Measurements from ENCODE around the gene GALC. TPM values are rescaled to one million over a fixed set of nuclear protein-coding genes. Genes with fewer than 3 reads are reported as not detected.

GALC gene
- total and polyA plus RNA-seq, 3 experiments from 2014 or later, result 12.4 to 27.7 (median 13.0) TPM

- Histone ChIP-seq H3K9me3 (ENCODE audit: low read length) (no peaks in the 10 kb centered on the region), H3K36me3 (ENCODE audit: insufficient read depth, low read length) (peaks cover 7% of the 10 kb centered on the region), H3K27ac (ENCODE audit: low read depth, low read length) (no peak overlapping the region), H3K4me1 (ENCODE audit: insufficient read depth, low read length) (no peaks in the 10 kb centered on the region), H3K27me3 (ENCODE audit: insufficient read depth, low read length, poor library complexity, severe bottlenecking) (no peaks in the 10 kb centered on the region), H3K4me3 (ENCODE audit: low read length) (no peak overlapping the region)
- DNase-seq, result no peak
- Mint-ChIP-seq H3K27me3 (no peaks in the 10 kb centered on the region), H3K4me1 (peaks cover 6 to 21% (median 18%) of the 10 kb centered on the region in 3 donors), H3K36me3 (peaks cover 27 to 60% (median 34%) of the 10 kb centered on the region in 3 donors), H3K4me3 (no peak overlapping the region), H3K27ac (peak overlapping the region in 3 of 8 donors; percentile 12 to 76 (median 33)), H3K9me3 (no peaks in the 10 kb centered on the region)
- ChIA-PET CTCF (no interaction called here), POLR2A (no interaction called here)
Observed at GRCh38 chr14:87979689-87980088, 13.3 kb downstream of the GALC start.

DNA sequence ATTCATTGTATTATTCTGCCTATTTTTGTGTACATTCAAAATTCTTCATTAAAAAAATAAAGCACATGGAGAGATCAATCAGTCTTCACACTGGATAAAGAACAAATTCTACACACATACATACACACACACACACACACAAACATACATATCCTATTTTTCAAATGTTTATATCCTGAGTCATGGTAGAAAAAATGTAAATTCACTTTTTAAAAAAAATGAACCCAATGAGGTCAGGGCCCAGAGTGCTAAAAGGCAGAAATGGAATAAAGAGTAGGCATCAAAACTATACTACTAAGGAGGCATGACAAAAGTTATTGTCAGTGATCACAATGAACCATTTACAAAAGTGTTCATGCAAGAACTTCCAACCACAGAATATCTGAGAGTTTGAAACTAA lies 17.3 kb downstream of the GALC start:
- Mint-ChIP-seq H3K9me3 (no peaks in the 10 kb centered on the region), H3K27ac (peak overlapping the region in 6 of 8 donors; percentile 19 to 86 (median 36)), H3K27me3 (no peaks in the 10 kb centered on the region), H3K4me1 (peaks cover 13 to 28% (median 28%) of the 10 kb centered on the region in 3 donors), H3K36me3 (peaks cover 18 to 62% (median 47%) of the 10 kb centered on the region in 3 donors), H3K4me3 (no peak overlapping the region)
- H3K9me3 ChIP-seq (ENCODE audit: low read length), result no peaks in the 10 kb centered on the region
- DNase-seq, result no peak
- H3K27ac ChIP-seq (ENCODE audit: low read depth, low read length), result no peak overlapping the region
- CTCF ChIA-PET, result no interaction called here
- no peaks in the 10 kb centered on the region for H3K36me3 ChIP-seq (ENCODE audit: insufficient read depth, low read length)
- POLR2A ChIA-PET, result no interaction called here
- no peaks in the 10 kb centered on the region for H3K4me1 ChIP-seq (ENCODE audit: insufficient read depth, low read length)
- H3K27me3 ChIP-seq (ENCODE audit: insufficient read depth, low read length, poor library complexity, severe bottlenecking), result no peaks in the 10 kb centered on the region
- H3K4me3 ChIP-seq (ENCODE audit: low read length), result no peak overlapping the region

DNA sequence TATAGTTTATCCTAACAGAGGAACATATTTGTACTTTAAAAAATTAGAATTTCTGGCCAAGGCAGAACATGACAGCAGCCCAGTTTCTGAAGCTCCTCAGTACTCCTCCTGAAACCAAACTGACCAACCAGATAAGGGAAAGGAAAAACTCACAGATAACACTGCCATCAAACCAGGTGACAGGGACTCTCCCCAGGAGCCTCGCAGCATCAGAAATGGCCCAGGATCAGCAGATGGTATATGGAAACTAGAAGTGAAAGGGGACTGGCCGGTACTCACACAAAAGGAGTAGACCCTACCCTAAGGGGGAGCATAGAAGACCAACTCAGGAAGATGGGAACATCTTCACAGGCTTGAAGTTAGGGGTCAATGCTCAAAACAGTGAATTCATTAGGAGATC lies 22.0 kb downstream of the GALC start:
- peaks cover 20 to 74% (median 45%) of the 10 kb centered on the region in 3 donors for H3K36me3 Mint-ChIP-seq
- no peaks in the 10 kb centered on the region for H3K27me3 Mint-ChIP-seq
- no peaks in the 10 kb centered on the region for H3K9me3 ChIP-seq (ENCODE audit: low read length)
- no peaks in the 10 kb centered on the region for H3K4me1 ChIP-seq (ENCODE audit: insufficient read depth, low read length)
- no peaks in the 10 kb centered on the region for H3K27me3 ChIP-seq (ENCODE audit: insufficient read depth, low read length, poor library complexity, severe bottlenecking)
- H3K4me3 ChIP-seq (ENCODE audit: low read length), result no peak overlapping the region
- no peak for DNase-seq
- peak overlapping the region in 3 of 8 donors; percentile 51 to 76 (median 69) for H3K27ac Mint-ChIP-seq
- peaks cover 8 to 20% (median 14%) of the 10 kb centered on the region in 3 donors for H3K4me1 Mint-ChIP-seq
- peaks cover 3% of the 10 kb centered on the region for H3K36me3 ChIP-seq (ENCODE audit: insufficient read depth, low read length)
- H3K4me3 Mint-ChIP-seq, result no peak overlapping the region
- ChIA-PET POLR2A (no interaction called here), CTCF (no interaction called here)
- no peak overlapping the region for H3K27ac ChIP-seq (ENCODE audit: low read depth, low read length)
- no peaks in the 10 kb centered on the region for H3K9me3 Mint-ChIP-seq

DNA sequence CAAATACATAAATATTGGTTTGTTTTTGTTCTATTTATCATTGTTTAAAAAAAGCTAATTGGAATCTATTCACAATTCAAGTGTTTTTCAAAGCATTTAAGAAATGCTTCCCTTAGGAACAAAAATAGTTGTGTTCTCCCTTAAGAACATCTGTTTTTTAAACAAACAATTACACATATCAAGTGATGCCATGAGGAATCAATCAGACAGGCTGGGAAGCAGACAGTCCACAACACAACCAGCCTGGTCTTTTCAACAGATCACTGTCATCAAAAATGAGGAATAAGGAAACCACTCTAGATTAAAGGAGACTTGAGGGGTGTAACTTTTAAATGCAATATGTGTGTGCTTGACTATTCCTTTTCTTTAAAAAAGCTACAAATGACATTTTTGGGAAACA lies 25.5 kb downstream of the GALC start:
- no peaks in the 10 kb centered on the region for H3K27me3 Mint-ChIP-seq
- H3K4me3 Mint-ChIP-seq, result no peak overlapping the region
- no peaks in the 10 kb centered on the region for H3K4me1 ChIP-seq (ENCODE audit: insufficient read depth, low read length)
- peaks cover 3% of the 10 kb centered on the region for H3K36me3 ChIP-seq (ENCODE audit: insufficient read depth, low read length)
- ChIA-PET CTCF (interaction anchor here (1.1 to 1.9 kb wide), 3 partner anchors 21 to 202 kb away, joined by 3 to 5 read pairs (median 4); no protein-coding TSS in a partner anchor), POLR2A (no interaction called here)
- no peak overlapping the region for H3K4me3 ChIP-seq (ENCODE audit: low read length)
- peaks cover 4 to 10% (median 8%) of the 10 kb centered on the region in 3 donors for H3K4me1 Mint-ChIP-seq
- H3K9me3 ChIP-seq (ENCODE audit: low read length), result no peaks in the 10 kb centered on the region
- no peaks in the 10 kb centered on the region for H3K27me3 ChIP-seq (ENCODE audit: insufficient read depth, low read length, poor library complexity, severe bottlenecking)
- no peak overlapping the region for H3K27ac ChIP-seq (ENCODE audit: low read depth, low read length)
- DNase-seq, result no peak
- peaks cover 30 to 73% (median 47%) of the 10 kb centered on the region in 3 donors for H3K36me3 Mint-ChIP-seq
- no peaks in the 10 kb centered on the region for H3K9me3 Mint-ChIP-seq
- peak overlapping the region in 1 of 8 donors; percentile 60 for H3K27ac Mint-ChIP-seq

DNA sequence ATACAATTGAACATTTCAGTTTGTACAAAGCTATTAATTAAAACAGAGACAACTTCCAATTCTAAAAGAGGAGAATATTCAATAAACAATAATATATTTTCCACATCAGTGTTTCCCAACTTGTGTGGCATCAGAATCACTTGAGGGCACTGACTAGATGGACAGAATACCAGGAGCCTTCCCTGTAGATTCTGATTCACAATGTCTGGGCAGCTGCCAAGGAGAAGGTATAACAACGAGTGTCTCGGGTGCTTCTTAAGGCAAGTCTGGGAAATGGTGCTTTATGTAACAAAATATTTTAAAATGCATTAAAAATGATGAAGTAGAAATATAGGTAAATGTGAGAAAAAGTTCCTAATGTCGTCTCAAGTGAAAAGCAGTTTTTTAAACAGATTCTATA lies 26.2 kb downstream of the GALC start:
- Mint-ChIP-seq H3K4me3 (no peak overlapping the region), H3K9me3 (peaks cover 0 to 2% (median 0%) of the 10 kb centered on the region in 5 donors), H3K27me3 (no peaks in the 10 kb centered on the region), H3K36me3 (peaks cover 31 to 73% (median 47%) of the 10 kb centered on the region in 3 donors), H3K27ac (no peak overlapping the region), H3K4me1 (peaks cover 7 to 10% (median 10%) of the 10 kb centered on the region in 3 donors)
- Histone ChIP-seq H3K27ac (ENCODE audit: low read depth, low read length) (no peak overlapping the region), H3K36me3 (ENCODE audit: insufficient read depth, low read length) (peaks cover 3% of the 10 kb centered on the region), H3K27me3 (ENCODE audit: insufficient read depth, low read length, poor library complexity, severe bottlenecking) (no peaks in the 10 kb centered on the region), H3K4me1 (ENCODE audit: insufficient read depth, low read length) (no peaks in the 10 kb centered on the region), H3K4me3 (ENCODE audit: low read length) (no peak overlapping the region), H3K9me3 (ENCODE audit: low read length) (no peaks in the 10 kb centered on the region)
- CTCF ChIA-PET, result interaction anchor here (1.1 to 1.5 kb wide), 2 partner anchors 22 to 202 kb away, joined by 3 to 4 read pairs; no protein-coding TSS in a partner anchor
- POLR2A ChIA-PET, result no interaction called here
- DNase-seq, result no peak

GRCh38 chr14:87961246-87961645 lies 31.7 kb downstream of the GALC start:
- peak overlapping the region in 1 of 7 donors; percentile 15 for H3K4me3 Mint-ChIP-seq
- H3K27ac Mint-ChIP-seq, result peak overlapping the region; percentile 35 to 97 (median 92)
- no peak overlapping the region for H3K27ac ChIP-seq (ENCODE audit: low read depth, low read length)
- no peak overlapping the region for H3K4me3 ChIP-seq (ENCODE audit: low read length)
- H3K36me3 Mint-ChIP-seq, result peaks cover 44 to 73% (median 68%) of the 10 kb centered on the region in 3 donors
- H3K9me3 ChIP-seq (ENCODE audit: low read length), result no peaks in the 10 kb centered on the region
- H3K27me3 Mint-ChIP-seq, result no peaks in the 10 kb centered on the region
- ChIA-PET POLR2A (no interaction called here), CTCF (interaction anchor here (1.5 kb wide), 1 partner anchor 207 kb away, joined by 5 read pairs; no protein-coding TSS in a partner anchor)
- no peak for DNase-seq
- H3K36me3 ChIP-seq (ENCODE audit: insufficient read depth, low read length), result no peaks in the 10 kb centered on the region
- H3K27me3 ChIP-seq (ENCODE audit: insufficient read depth, low read length, poor library complexity, severe bottlenecking), result no peaks in the 10 kb centered on the region
- peaks cover 44 to 61% (median 49%) of the 10 kb centered on the region in 3 donors for H3K4me1 Mint-ChIP-seq
- H3K4me1 ChIP-seq (ENCODE audit: insufficient read depth, low read length), result peaks cover 19% of the 10 kb centered on the region
- H3K9me3 Mint-ChIP-seq, result peaks cover 0 to 7% (median 0%) of the 10 kb centered on the region in 5 donors

DNA sequence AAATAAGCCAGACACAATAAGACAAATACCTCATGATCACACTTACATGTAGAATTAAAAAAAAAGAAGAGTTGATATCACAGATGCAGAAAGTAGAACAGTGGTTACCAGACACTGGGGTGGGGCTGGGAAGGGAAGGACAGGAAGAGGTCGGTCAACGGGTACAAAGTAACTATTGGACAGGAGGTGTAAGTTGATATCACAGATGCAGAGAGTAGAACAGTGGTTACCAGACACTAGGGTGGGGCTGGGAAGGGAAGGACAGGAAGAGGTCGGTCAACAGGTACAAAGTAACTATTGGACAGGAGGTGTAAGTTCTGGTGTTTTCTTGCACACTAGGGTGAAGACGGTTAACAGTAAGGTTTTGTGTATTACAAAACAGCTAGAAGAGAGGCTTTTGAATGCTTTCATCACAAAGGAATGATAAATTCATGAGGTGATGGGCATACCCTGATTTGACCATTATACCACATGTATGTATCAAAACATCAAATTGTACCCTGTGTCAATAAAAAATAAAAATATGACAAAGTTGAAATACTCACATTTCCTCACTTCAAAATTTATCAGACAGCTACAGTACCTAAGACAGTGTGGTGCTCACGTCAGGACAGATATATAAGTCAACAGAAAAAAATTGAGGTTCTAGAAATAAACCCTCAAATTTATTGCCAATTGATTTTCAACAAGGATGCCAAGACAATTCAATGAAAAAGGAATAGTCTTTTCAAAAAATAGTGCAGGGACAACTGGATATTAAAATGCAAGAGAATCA lies 32.8 kb downstream of the GALC start:
- H3K9me3 ChIP-seq (ENCODE audit: low read length), result no peaks in the 10 kb centered on the region
- Mint-ChIP-seq H3K36me3 (peaks cover 47 to 71% (median 67%) of the 10 kb centered on the region in 3 donors), H3K27ac (peak overlapping the region; percentile 35 to 96 (median 90)), H3K9me3 (peaks cover 0 to 7% (median 0%) of the 10 kb centered on the region in 5 donors), H3K4me3 (peak overlapping the region; percentile 5 to 64 (median 28)), H3K27me3 (no peaks in the 10 kb centered on the region), H3K4me1 (peaks cover 55 to 71% (median 57%) of the 10 kb centered on the region in 3 donors)
- no peak overlapping the region for H3K4me3 ChIP-seq (ENCODE audit: low read length)
- H3K36me3 ChIP-seq (ENCODE audit: insufficient read depth, low read length), result no peaks in the 10 kb centered on the region
- CTCF ChIA-PET, result no interaction called here
- peaks cover 19% of the 10 kb centered on the region for H3K4me1 ChIP-seq (ENCODE audit: insufficient read depth, low read length)
- POLR2A ChIA-PET, result interaction anchor here (1.2 kb wide), 1 partner anchor 33 kb away, joined by 3 read pairs; the partner anchor contains the start of gene GALC
- peak overlapping the region; percentile 49 for H3K27ac ChIP-seq (ENCODE audit: low read depth, low read length)
- peak in 3 of 5 donors; percentile 7 to 76 (median 45) for DNase-seq
- no peaks in the 10 kb centered on the region for H3K27me3 ChIP-seq (ENCODE audit: insufficient read depth, low read length, poor library complexity, severe bottlenecking)

DNA sequence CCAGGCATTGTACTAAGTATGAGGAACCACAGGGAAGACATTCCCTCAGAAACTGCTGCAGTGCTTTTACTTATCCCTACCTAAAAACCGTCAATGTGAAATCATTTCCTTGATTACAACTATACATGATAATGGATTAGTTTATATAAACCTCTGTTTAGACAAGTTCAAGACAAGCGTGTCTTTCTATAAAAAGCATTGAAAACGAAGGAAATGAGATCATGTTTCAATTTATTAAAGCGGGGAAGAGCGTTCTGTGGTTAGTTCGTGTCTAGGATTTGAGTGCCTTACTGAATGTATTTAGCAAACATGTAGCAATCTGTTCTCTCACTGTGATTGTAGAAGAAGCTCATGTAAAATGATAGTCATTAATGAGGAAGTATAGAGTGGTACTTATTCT lies 37.5 kb downstream of the GALC start:
- POLR2A ChIA-PET, result interaction anchor here (0.6 kb wide), 1 partner anchor 109 kb away, joined by 3 read pairs; no protein-coding TSS in a partner anchor
- H3K9me3 Mint-ChIP-seq, result no peaks in the 10 kb centered on the region

More for the DNA sequence above, 37.5 kb downstream of the GALC start:
- H3K27ac ChIP-seq (ENCODE audit: low read depth, low read length), result no peak overlapping the region
- DNase-seq, result no peak
- no peaks in the 10 kb centered on the region for H3K27me3 ChIP-seq (ENCODE audit: insufficient read depth, low read length, poor library complexity, severe bottlenecking)
- H3K36me3 ChIP-seq (ENCODE audit: insufficient read depth, low read length), result no peaks in the 10 kb centered on the region
- Mint-ChIP-seq H3K36me3 (peaks cover 35 to 47% (median 40%) of the 10 kb centered on the region in 3 donors), H3K4me1 (peaks cover 79 to 96% (median 83%) of the 10 kb centered on the region in 3 donors), H3K27me3 (no peaks in the 10 kb centered on the region), H3K4me3 (peak overlapping the region in 1 of 7 donors; percentile 13), H3K27ac (peak overlapping the region; percentile 3 to 99 (median 71))
- CTCF ChIA-PET, result interaction anchor here (1.7 kb wide), 1 partner anchor 37 kb away, joined by 5 read pairs; the partner anchor contains the start of gene GALC
- no peak overlapping the region for H3K4me3 ChIP-seq (ENCODE audit: low read length)
- peaks cover 46% of the 10 kb centered on the region for H3K4me1 ChIP-seq (ENCODE audit: insufficient read depth, low read length)
- H3K9me3 ChIP-seq (ENCODE audit: low read length), result no peaks in the 10 kb centered on the region
